HepG2 (cell line): ENCODE results near the gene HOXA4.

Source experiments
- CTCF ChIP-seq: sonication (generic); formaldehyde crosslinking; IDR thresholded peaks from 2 replicates; pipeline ENCODE4 v1.5.0; 2020; ENCODE audit warnings: mild to moderate bottlenecking, missing genetic modification reagents, moderate library complexity
- KLF13 ChIP-seq: sonication (generic); formaldehyde crosslinking; IDR thresholded peaks from 2 replicates; pipeline ENCODE4 v1.4.0; 2020; ENCODE audit warnings: mild to moderate bottlenecking, missing genetic modification reagents
- RBM39 ChIP-seq: fragments of 200-400 bp; formaldehyde crosslinking; IDR thresholded peaks from one replicate; pipeline ENCODE4 v1.6.1; 2018; ENCODE audit warnings: antibody characterized with exemption, mild to moderate bottlenecking, low read depth, low read length; ENCODE audit not compliant: poor library complexity, severe bottlenecking
- TCF7L2 ChIP-seq: IDR thresholded peaks from 2 replicates; pipeline ENCODE4 v1.6.1; 2011; ENCODE audit warnings: mild to moderate bottlenecking, low read depth, low read length, moderate library complexity
- ZNF281 ChIP-seq: sonication (generic); formaldehyde crosslinking; IDR thresholded peaks from 2 replicates; pipeline ENCODE4 v1.4.0; 2020; ENCODE audit warnings: missing genetic modification reagents, borderline replicate concordance

GRCh38 chr7:27178366-27178765 is 47.8 kb upstream of the HOXA4 start:
- no peak for TF ChIP-seq KLF13
- no peak for TF ChIP-seq TCF7L2
- TF ChIP-seq RBM39 = no peak
- no peak for TF ChIP-seq ZNF281 (CRISPR knock-in tag)
- no peak for TF ChIP-seq CTCF (CRISPR knock-in tag)
